Endothelial cell of umbilical vein (primary cell): ENCODE data around the gene ZNF415. TPM values are rescaled to one million over a fixed set of nuclear protein-coding genes. Genes with fewer than 3 reads are reported as not detected.

Source experiments
- BruUV-seq: library from RNA; stranded (reverse); fragments of 400-500 nt; replicated peaks from 2 replicates; lab custom pipeline; 2021; lab: Mats Ljungman, UMichigan
- CTCF ChIA-PET: fragments of 300-600, 350-600 bp; sonication (Branson Sonifier 250); formaldehyde crosslinking; loops from one replicate; lab custom pipeline; 2021; ENCODE audit warnings: antibody characterized with exemption, inconsistent platforms; lab: Charles Lee
- POLR2A ChIA-PET: fragments of 300-600, 350-600 bp; sonication (Branson Sonifier 250); formaldehyde crosslinking; loops from one replicate; lab custom pipeline; 2021; ENCODE audit warnings: antibody characterized with exemption, inconsistent platforms; lab: Charles Lee
- DNase-seq: peaks from one replicate; pipeline ENCODE4 v3.0.0-alpha.2; 2011; ENCODE audit warnings: low read depth, low spot score
- FAIRE-seq: peaks from 2 replicates; lab custom pipeline; 2011; peaks lifted over from hg19 to GRCh38; lab: Jason Lieb, UNC
- H2AFZ ChIP-seq: 2 replicates; pipeline ENCODE4 v1.6.0; 2012; ENCODE audit warnings: low read depth, low read length, control low read depth, inconsistent platforms
- H3K27ac ChIP-seq: 2 replicates; pipeline ENCODE4 v1.5.1; 2011; ENCODE audit warnings: low read depth, mild to moderate bottlenecking, control low read depth, low read length, moderate library complexity; ENCODE audit not compliant: insufficient read depth
- H3K27me3 ChIP-seq, 2 experiments: 2 replicates each; pipeline versions ENCODE4 v1.6.0 to v1.6.1; 2011; ENCODE audit warnings: low read length in 2 of 2, mixed read lengths in 1 of 2; ENCODE audit not compliant: control insufficient read depth in 2 of 2, insufficient read depth in 2 of 2
- H3K36me3 ChIP-seq, 2 experiments: 2 replicates in 1 of 2; 3 replicates in 1 of 2; pipeline ENCODE4 v1.5.1; 2011; ENCODE audit warnings: low read length in 2 of 2, mild to moderate bottlenecking in 1 of 2, moderate library complexity in 1 of 2; ENCODE audit not compliant: control insufficient read depth in 2 of 2, insufficient read depth in 2 of 2; ENCODE audit errors: extremely low read depth in 1 of 2
- H3K4me1 ChIP-seq: 3 replicates; pipeline ENCODE4 v1.5.1; 2011; ENCODE audit warnings: mild to moderate bottlenecking, low read length; ENCODE audit not compliant: control insufficient read depth, insufficient read depth; ENCODE audit errors: extremely low read depth
- H3K4me2 ChIP-seq: 2 replicates; pipeline ENCODE4 v1.6.1; 2011; ENCODE audit warnings: low read length, control low read depth, mixed read lengths; ENCODE audit not compliant: insufficient read depth
- H3K4me3 ChIP-seq, 3 experiments: fragments of 200-600 bp in 1 of 3; sonication (generic), shearing (Covaris generic) in 1 of 3; replicated peaks in 1 of 3; 2 replicates each; pipeline ENCODE4 v1.5.1; 2011 to 2016; ENCODE audit warnings: control low read depth in 3 of 3, low read length in 3 of 3, mild to moderate bottlenecking in 2 of 3, inconsistent platforms in 1 of 3, low read depth in 1 of 3, moderate library complexity in 1 of 3; ENCODE audit not compliant: insufficient read depth in 1 of 3
- H3K79me2 ChIP-seq: 2 replicates; pipeline ENCODE4 v1.6.0; 2012; ENCODE audit warnings: low read length, inconsistent platforms; ENCODE audit not compliant: control insufficient read depth, insufficient read depth
- H3K9ac ChIP-seq: replicated peaks from 2 replicates; pipeline ENCODE3; 2011; ENCODE audit warnings: low read length, control low read depth; ENCODE audit not compliant: insufficient read depth; ENCODE audit errors: extremely low read depth
- H3K9me1 ChIP-seq: replicated peaks from 3 replicates; pipeline ENCODE4 v1.6.0; 2011; ENCODE audit warnings: mild to moderate bottlenecking, low read length; ENCODE audit not compliant: control insufficient read depth, insufficient read depth; ENCODE audit errors: extremely low read depth
- H3K9me3 ChIP-seq: replicated peaks from 2 replicates; pipeline ENCODE4 v1.5.1; 2012; ENCODE audit warnings: low read length, inconsistent platforms; ENCODE audit not compliant: control insufficient read depth, insufficient read depth
- H4K20me1 ChIP-seq: replicated peaks from 2 replicates; pipeline ENCODE3; 2011; ENCODE audit warnings: mild to moderate bottlenecking, low read length; ENCODE audit not compliant: control insufficient read depth, insufficient read depth; ENCODE audit errors: extremely low read depth
- CTCF ChIP-seq, 2 donors: IDR thresholded peaks; 1 replicate in 1 of 2; 2 replicates in 1 of 2; pipeline ENCODE4 v1.5.1; 2011; ENCODE audit warnings: low read length in 2 of 2, mild to moderate bottlenecking in 2 of 2, moderate library complexity in 2 of 2, control low read depth in 1 of 2, inconsistent platforms in 1 of 2, low read depth in 1 of 2; ENCODE audit not compliant: insufficient read depth in 1 of 2; ENCODE audit errors: extremely low read depth in 1 of 2
- EZH2 ChIP-seq: IDR thresholded peaks from 2 replicates; pipeline ENCODE4 v1.6.1; 2012; ENCODE audit warnings: borderline replicate concordance, low read depth, mild to moderate bottlenecking, moderate library complexity, low read length, inconsistent platforms; ENCODE audit not compliant: severe bottlenecking
- FOS ChIP-seq: IDR thresholded peaks from 2 replicates; pipeline ENCODE4 v1.6.1; 2011; ENCODE audit warnings: mild to moderate bottlenecking, low read length, moderate library complexity, borderline replicate concordance; ENCODE audit not compliant: insufficient read depth
- GATA2 ChIP-seq: IDR thresholded peaks from 2 replicates; pipeline ENCODE4 v1.7.0; 2011; ENCODE audit warnings: low read depth, mild to moderate bottlenecking, moderate library complexity, mixed read lengths, low read length; ENCODE audit not compliant: insufficient read length, insufficient read depth
- JUN ChIP-seq: IDR thresholded peaks from 2 replicates; pipeline ENCODE4 v1.6.1; 2011; ENCODE audit warnings: borderline replicate concordance, low read depth; ENCODE audit not compliant: insufficient read length, insufficient read depth
- MAX ChIP-seq: IDR thresholded peaks from 2 replicates; pipeline ENCODE4 v1.6.1; 2011; ENCODE audit not compliant: insufficient read depth, insufficient read length
- MYC ChIP-seq: IDR thresholded peaks from one replicate; pipeline ENCODE4 v1.6.1; 2011; ENCODE audit warnings: mild to moderate bottlenecking, low read depth, low read length
- POLR2A ChIP-seq: IDR thresholded peaks from 2 replicates; pipeline ENCODE4 v1.6.1; 2012; ENCODE audit warnings: low read depth, mild to moderate bottlenecking, control low read depth, low read length
- POLR2AphosphoS5 ChIP-seq: IDR thresholded peaks from 2 replicates; pipeline ENCODE4 v1.6.1; 2012; ENCODE audit warnings: low read depth, mild to moderate bottlenecking, control low read depth, low read length, moderate library complexity; ENCODE audit not compliant: insufficient read depth
- dilution Hi-C: fragments of 300-500 bp; cut with MboI; formaldehyde crosslinking; loops from one replicate; pipeline ENCODE4 v1.15.0; 2019; ENCODE audit warnings: low sequenced_read_pairs; ENCODE audit not compliant: extremely low pct_ligation_motif_present
- intact Hi-C: fragments of 100-400 bp; cut with micrococcal nuclease; formaldehyde crosslinking; loops from one replicate; pipeline ENCODE4 v1.10.0; 2022
- polyA plus RNA-seq, 4 experiments: library from polyadenylated mRNA; depleted of rRNA in 3 of 4; stranded (reverse) in 3 of 4; unstranded in 1 of 4; fragments of >200 nt; gene quantifications; 2 replicates each; pipeline versions ENCODE4 v1.2.1 to v1.2.3, GENCODE V29; 2011 to 2012; ENCODE audit warnings: missing spikeins in 1 of 4
- total RNA-seq: library from RNA; stranded (reverse); gene quantifications from 2 replicates; pipeline ENCODE4 v1.2.3, GENCODE V29; 2021

The ZNF415 gene
- total and polyA plus RNA-seq, 2 donors (not counting 3 experiments of a cell fraction or from before 2014, with no cell fraction given) = 0.48 to 0.69 TPM

- Histone ChIP-seq H3K27me3 (no peaks in the 10 kb centered on the region), H3K79me2 (no peaks in the 10 kb centered on the region), H3K4me2 (no peak overlapping the region), H2AFZ (no peak overlapping the region), H3K4me1 (no peaks in the 10 kb centered on the region), H3K9me1 (no peaks in the 10 kb centered on the region), H3K9me3 (no peaks in the 10 kb centered on the region), H3K36me3 (no peaks in the 10 kb centered on the region), H3K9ac (no peak overlapping the region), H3K27ac (no peak overlapping the region), H4K20me1 (no peaks in the 10 kb centered on the region), H3K4me3 (no peak overlapping the region)
- TF ChIP-seq MAX = no peak
- TF ChIP-seq EZH2 = no peak
- TF ChIP-seq POLR2AphosphoS5 = no peak
- FAIRE-seq = no peak
- CTCF ChIA-PET = no interaction called here
- intact Hi-C loops = no loop called here
- POLR2A ChIA-PET = no interaction called here
- DNase-seq = no peak
- dilution Hi-C loops = no loop called here
- no TSS peak for BruUV-seq
Measured at GRCh38 chr19:53109527-53109926, 23.2 kb downstream of the ZNF415 start.

- DNase-seq = peak; percentile 98
- Histone ChIP-seq H3K4me1 (peaks cover 11% of the 10 kb centered on the region), H3K4me3 (peak within 1 kb of the TSS; percentile 79 to 93 (median 90)), H3K27me3 (no peaks in the 10 kb centered on the region), H3K36me3 (no peaks in the 10 kb centered on the region), H2AFZ (peak within 1 kb of the TSS; percentile 98), H3K9ac (peak within 1 kb of the TSS; percentile 99), H3K4me2 (peak within 1 kb of the TSS; percentile 95), H4K20me1 (no peaks in the 10 kb centered on the region), H3K9me1 (no peaks in the 10 kb centered on the region), H3K79me2 (peaks cover 19% of the 10 kb centered on the region), H3K9me3 (no peaks in the 10 kb centered on the region), H3K27ac (peak within 1 kb of the TSS; percentile 94)
- dilution Hi-C loops = no loop called here
- BruUV-seq = no TSS peak
- CTCF ChIA-PET = interaction anchor here (2.2 kb wide), 1 partner anchor 26 kb away, joined by 12 read pairs; no protein-coding TSS in a partner anchor
- FAIRE-seq = peak; percentile 96
- POLR2A ChIA-PET = interaction anchor here (0.7 to 1.1 kb wide), 3 partner anchors 15 to 27 kb away, joined by 3 read pairs; no protein-coding TSS in a partner anchor
- intact Hi-C loops = loop anchor here (1.0 to 5.0 kb wide), 7 partner anchors 16 to 229 kb away; partner anchors contain the start of genes ZNF320, ZNF347, ZNF677 and ZNF845
- TF ChIP-seq GATA2 = no peak
- no peak for TF ChIP-seq CTCF (IDR thresholded peaks at IDR 0.05; ENCODE audit: extremely low read depth in 1 of 2, insufficient read depth in 1 of 2, low read depth in 1 of 2, low read length in 2 of 2)
- TF ChIP-seq MYC = no peak
- TF ChIP-seq EZH2 = no peak
- TF ChIP-seq MAX = no peak
- peak; percentile 72 for TF ChIP-seq POLR2A
- TF ChIP-seq POLR2AphosphoS5 = peak; percentile 71
- TF ChIP-seq JUN = no peak
- no peak for TF ChIP-seq FOS
Measured at GRCh38 chr19:53103234-53104203, 29.2 kb downstream of the ZNF415 start, which contains the start of gene ZNF160. TSS of gene ZNF160 (minus strand) at chr19:53103422. CDS start at chr19:53086276, 17,146 bp downstream.
